Liver (tissue), 9 donors: Measurements from ENCODE around the gene POFUT1. TPM values are rescaled to one million over a fixed set of nuclear protein-coding genes. Genes with fewer than 3 reads are reported as not detected.

Source experiments
- DNase-seq: peaks from one replicate; pipeline ENCODE4 v3.0.0-alpha.2; 2017; ENCODE audit warnings: low spot score
- H3K27ac ChIP-seq, 2 donors: one replicate each; pipeline ENCODE4 v1.7.0; 2013; ENCODE audit warnings: inconsistent platforms in 2 of 2, low read length in 2 of 2, control low read depth in 1 of 2, low read depth in 1 of 2, mild to moderate bottlenecking in 1 of 2
- H3K27me3 ChIP-seq, 4 donors: one replicate each; pipeline versions ENCODE4 v1.6.1 to v1.7.0; 2013; ENCODE audit warnings: low read length in 3 of 4, inconsistent platforms in 1 of 4, mild to moderate bottlenecking in 1 of 4, moderate library complexity in 1 of 4; ENCODE audit not compliant: control insufficient read depth in 4 of 4, insufficient read depth in 4 of 4
- H3K36me3 ChIP-seq, 4 donors: one replicate each; pipeline versions ENCODE4 v1.6.1 to v1.7.0; 2013; ENCODE audit warnings: low read length in 3 of 4, mild to moderate bottlenecking in 3 of 4, low read depth in 1 of 4, moderate library complexity in 1 of 4; ENCODE audit not compliant: control insufficient read depth in 4 of 4, insufficient read depth in 3 of 4
- H3K4me1 ChIP-seq, 4 donors: one replicate each; pipeline versions ENCODE4 v1.6.1 to v1.7.0; 2013; ENCODE audit warnings: low read length in 3 of 4, mild to moderate bottlenecking in 3 of 4, moderate library complexity in 1 of 4; ENCODE audit not compliant: control insufficient read depth in 4 of 4, insufficient read depth in 4 of 4
- H3K4me3 ChIP-seq, 3 donors: one replicate each; pipeline versions ENCODE4 v1.6.1 to v1.7.0; 2013; ENCODE audit warnings: low read length in 3 of 3, control low read depth in 1 of 3, low read depth in 1 of 3, mild to moderate bottlenecking in 1 of 3
- H3K9ac ChIP-seq, 2 donors: one replicate each; pipeline ENCODE4 v1.7.0; 2013; ENCODE audit warnings: low read length in 2 of 2, mild to moderate bottlenecking in 2 of 2, moderate library complexity in 2 of 2, control low read depth in 1 of 2, low read depth in 1 of 2
- H3K9me3 ChIP-seq, 4 donors: one replicate each; pipeline versions ENCODE4 v1.6.1 to v1.7.0; 2013; ENCODE audit warnings: low read length in 3 of 4; ENCODE audit not compliant: control insufficient read depth in 4 of 4
- ATF3 ChIP-seq: IDR thresholded peaks from 2 replicates; pipeline ENCODE4 v1.6.1; 2016; ENCODE audit warnings: antibody characterized with exemption
- CTCF ChIP-seq: fragments of 150-350 bp; IDR thresholded peaks from 2 replicates; pipeline ENCODE4 v1.5.1; 2017; ENCODE audit warnings: improper control_type of control experiment, low read depth, low read length; ENCODE audit not compliant: missing input control
- EGR1 ChIP-seq, 2 donors: IDR thresholded peaks; 2 replicates each; pipeline ENCODE4 v1.6.1; 2016 to 2018; ENCODE audit warnings: antibody characterized with exemption in 2 of 2, low read depth in 2 of 2
- FOXA1 ChIP-seq: IDR thresholded peaks from 2 replicates; pipeline ENCODE4 v1.6.1; 2016; ENCODE audit warnings: antibody characterized with exemption
- FOXA2 ChIP-seq: IDR thresholded peaks from 2 replicates; pipeline ENCODE4 v1.6.1; 2016; ENCODE audit warnings: antibody characterized with exemption
- GABPA ChIP-seq, 2 donors: IDR thresholded peaks in 1 of 2; conservative IDR thresholded peaks in 1 of 2; 2 replicates each; pipeline ENCODE4 v1.6.1; 2016; ENCODE audit warnings: antibody characterized with exemption in 2 of 2, mild to moderate bottlenecking in 1 of 2, moderate library complexity in 1 of 2
- HNF4A ChIP-seq, 2 donors: conservative IDR thresholded peaks; 2 replicates each; pipeline ENCODE4 v1.6.1; 2016; ENCODE audit warnings: antibody characterized with exemption in 2 of 2, mild to moderate bottlenecking in 2 of 2
- HNF4G ChIP-seq: IDR thresholded peaks from 2 replicates; pipeline ENCODE4 v1.6.1; 2016; ENCODE audit warnings: antibody characterized with exemption
- JUND ChIP-seq, 2 donors: IDR thresholded peaks; 2 replicates each; pipeline ENCODE4 v1.6.1; 2016; ENCODE audit warnings: antibody characterized with exemption in 2 of 2
- MAX ChIP-seq: IDR thresholded peaks from 2 replicates; pipeline ENCODE4 v1.6.1; 2016; ENCODE audit warnings: antibody characterized with exemption
- NR2F2 ChIP-seq: IDR thresholded peaks from 2 replicates; pipeline ENCODE4 v1.6.1; 2016; ENCODE audit warnings: antibody characterized with exemption
- RAD21 ChIP-seq, 2 donors: IDR thresholded peaks; 2 replicates each; pipeline ENCODE4 v1.6.1; 2016; ENCODE audit warnings: antibody characterized with exemption in 2 of 2, mild to moderate bottlenecking in 2 of 2
- REST ChIP-seq: IDR thresholded peaks from 2 replicates; pipeline ENCODE4 v1.6.1; 2016; ENCODE audit warnings: antibody characterized with exemption, mild to moderate bottlenecking
- RXRA ChIP-seq, 2 donors: IDR thresholded peaks; 2 replicates each; pipeline ENCODE4 v1.6.1; 2017 to 2018; ENCODE audit warnings: antibody characterized with exemption in 2 of 2, mild to moderate bottlenecking in 1 of 2
- SP1 ChIP-seq: IDR thresholded peaks from 2 replicates; pipeline ENCODE4 v1.6.1; 2018; ENCODE audit warnings: antibody characterized with exemption, mild to moderate bottlenecking
- TAF1 ChIP-seq: conservative IDR thresholded peaks from 2 replicates; pipeline ENCODE4 v1.6.1; 2016; ENCODE audit warnings: antibody characterized with exemption, mild to moderate bottlenecking
- YY1 ChIP-seq: IDR thresholded peaks from 2 replicates; pipeline ENCODE4 v1.6.1; 2016; ENCODE audit warnings: antibody characterized with exemption, mild to moderate bottlenecking
- ZBTB33 ChIP-seq: IDR thresholded peaks from 2 replicates; pipeline ENCODE4 v1.6.1; 2016; ENCODE audit warnings: antibody characterized with exemption
- WGBS: extraction: QIAGEN DNeasy Blood & Tissue Kit; methylation state at CpG from one replicate; pipeline ENCODE4 v1.1.7; 2013; 5-methylcytosine and 5-hydroxymethylcytosine counted together
- polyA plus RNA-seq, 2 donors: library from polyadenylated mRNA; stranded (reverse) in 1 of 2; unstranded in 1 of 2; fragments of 200-250 nt in 1 of 2; fragments of >200 nt in 1 of 2; fragmentation: Nextera tagmentation in 1 of 2; extraction: Ambion mirVana in 1 of 2; gene quantifications; one replicate each; pipeline versions ENCODE4 v1.2.1 to v1.2.3, GENCODE V29; 2013 to 2015
- total RNA-seq, 2 donors: library from RNA; depleted of rRNA; stranded (reverse); fragments of >200 nt; gene quantifications; one replicate each; pipeline ENCODE4 v1.2.3, GENCODE V29; 2014
- donor health status: healthy.
- donor health status: healthy.
- donor health status: healthy.
- donor health status: healthy.
- donor health status: healthy.

Gene POFUT1
- total and polyA plus RNA-seq, 4 donors = 14.6 to 43.3 (median 24.8) TPM

- Histone ChIP-seq H3K27me3 (no peaks in the 10 kb centered on the region), H3K27ac (no peak overlapping the region), H3K4me3 (no peak overlapping the region), H3K36me3 (no peaks in the 10 kb centered on the region), H3K4me1 (peaks cover 0 to 16% (median 5%) of the 10 kb centered on the region in 4 donors), H3K9me3 (no peaks in the 10 kb centered on the region), H3K9ac (no peak overlapping the region)
- no peak for DNase-seq
- TF ChIP-seq TAF1 (no peak), NR2F2 (no peak), RXRA (IDR thresholded peaks at IDR 0.05) (no peak)
- WGBS = 96% methylated on average over 1 of the region's 1 CpG
Measured at GRCh38 chr20:32186506-32186905, 21.2 kb upstream of the POFUT1 start.

GRCh38 chr20:32188376-32189122 lies 19.1 kb upstream of the POFUT1 start:
- Histone ChIP-seq H3K4me3 (no peak overlapping the region), H3K36me3 (no peaks in the 10 kb centered on the region), H3K9me3 (no peaks in the 10 kb centered on the region)

More at GRCh38 chr20:32188376-32189122, 19.1 kb upstream of the POFUT1 start:
- no peaks in the 10 kb centered on the region for H3K27me3 ChIP-seq
- peaks cover 0 to 16% (median 6%) of the 10 kb centered on the region in 4 donors for H3K4me1 ChIP-seq
- no peak overlapping the region for H3K9ac ChIP-seq
- WGBS = 97% methylated on average over 17 of the region's 17 CpGs
- no peak for TF ChIP-seq YY1
- TF ChIP-seq JUND (IDR thresholded peaks at IDR 0.05) = no peak
- no peak for TF ChIP-seq ZBTB33
- no peak for TF ChIP-seq HNF4G
- no peak for TF ChIP-seq RXRA (IDR thresholded peaks at IDR 0.05)
- no peak for TF ChIP-seq HNF4A (conservative IDR thresholded peaks at IDR 0.05)
- no peak for TF ChIP-seq FOXA2
- TF ChIP-seq CTCF = no peak
- TF ChIP-seq FOXA1 = no peak
- no peak for TF ChIP-seq EGR1 (IDR thresholded peaks at IDR 0.05; ENCODE audit: low read depth in 2 of 2)
- TF ChIP-seq TAF1 = no peak
- TF ChIP-seq NR2F2 = no peak
- no peak for TF ChIP-seq SP1
- no peak for TF ChIP-seq GABPA (IDR thresholded peaks at IDR 0.05 in 1 of 2, conservative IDR thresholded peaks at IDR 0.05 in 1 of 2)
- TF ChIP-seq REST = no peak
- no peak for TF ChIP-seq ATF3
- no peak for TF ChIP-seq MAX
- no peak for TF ChIP-seq RAD21 (IDR thresholded peaks at IDR 0.05)
- DNase-seq = no peak
- no peak overlapping the region for H3K27ac ChIP-seq
